Fibroblast of villous mesenchyme (primary cell): Measurements from ENCODE around the gene TANGO2. TPM values are rescaled to one million over a fixed set of nuclear protein-coding genes. Genes with fewer than 3 reads are reported as not detected.

ENCODE experiments used
- DNase-seq: peaks from one replicate; pipeline ENCODE4 v3.0.0-alpha.2; 2010; ENCODE audit warnings: low read depth
- H3K4me3 ChIP-seq: 2 replicates; pipeline ENCODE4 v1.5.1; 2011; ENCODE audit warnings: low read depth, mild to moderate bottlenecking, low read length
- total RNA-seq: library from RNA; depleted of rRNA; stranded (reverse); fragments of >200 nt; gene quantifications from 2 replicates; pipeline ENCODE4 v1.2.3, GENCODE V29; 2012
- TF ChIP-seq, protein P1 (sequence below): IDR thresholded peaks from 2 replicates; pipeline ENCODE4 v1.5.1; 2012; ENCODE audit warnings: low read depth, mild to moderate bottlenecking, low read length; ENCODE audit not compliant: insufficient read depth

Gene TANGO2
- total RNA-seq, 1 donor = 30.2 TPM

DNA sequence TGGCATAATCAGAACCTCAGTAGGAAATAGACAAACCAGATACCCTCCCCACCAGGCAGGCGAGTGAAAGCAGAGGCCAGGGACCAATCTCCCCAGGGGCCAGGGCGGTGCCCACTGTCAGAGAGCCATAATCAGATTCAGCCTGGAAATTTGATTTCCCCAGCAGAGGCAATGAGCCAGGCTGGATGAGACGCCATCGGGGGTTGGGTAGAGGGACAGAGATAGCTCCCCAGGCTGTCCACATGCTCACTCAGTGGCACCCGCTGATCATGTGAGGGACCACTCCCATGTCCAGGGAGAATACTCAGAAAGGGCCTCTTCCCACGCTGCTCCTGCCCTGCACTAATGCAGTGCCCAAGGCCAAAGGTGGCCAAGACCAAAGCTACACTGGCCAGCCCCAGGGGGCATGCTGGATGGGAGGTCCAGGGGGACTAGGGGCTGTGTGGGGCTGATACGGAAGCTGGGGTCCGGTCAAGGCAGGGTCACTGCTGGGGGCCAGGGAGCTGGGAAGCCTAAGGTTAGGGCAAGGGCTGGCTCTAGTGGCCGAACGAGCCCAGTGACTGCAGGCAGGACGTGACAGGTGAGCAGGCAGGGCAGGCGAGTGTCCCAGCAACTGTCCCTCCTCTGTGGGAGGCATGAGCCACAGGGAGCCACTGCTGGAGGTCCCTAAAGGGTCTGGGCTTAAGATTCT lies 24.1 kb upstream of the TANGO2 start:
- no peak for DNase-seq
- TF ChIP-seq, protein P1, sequence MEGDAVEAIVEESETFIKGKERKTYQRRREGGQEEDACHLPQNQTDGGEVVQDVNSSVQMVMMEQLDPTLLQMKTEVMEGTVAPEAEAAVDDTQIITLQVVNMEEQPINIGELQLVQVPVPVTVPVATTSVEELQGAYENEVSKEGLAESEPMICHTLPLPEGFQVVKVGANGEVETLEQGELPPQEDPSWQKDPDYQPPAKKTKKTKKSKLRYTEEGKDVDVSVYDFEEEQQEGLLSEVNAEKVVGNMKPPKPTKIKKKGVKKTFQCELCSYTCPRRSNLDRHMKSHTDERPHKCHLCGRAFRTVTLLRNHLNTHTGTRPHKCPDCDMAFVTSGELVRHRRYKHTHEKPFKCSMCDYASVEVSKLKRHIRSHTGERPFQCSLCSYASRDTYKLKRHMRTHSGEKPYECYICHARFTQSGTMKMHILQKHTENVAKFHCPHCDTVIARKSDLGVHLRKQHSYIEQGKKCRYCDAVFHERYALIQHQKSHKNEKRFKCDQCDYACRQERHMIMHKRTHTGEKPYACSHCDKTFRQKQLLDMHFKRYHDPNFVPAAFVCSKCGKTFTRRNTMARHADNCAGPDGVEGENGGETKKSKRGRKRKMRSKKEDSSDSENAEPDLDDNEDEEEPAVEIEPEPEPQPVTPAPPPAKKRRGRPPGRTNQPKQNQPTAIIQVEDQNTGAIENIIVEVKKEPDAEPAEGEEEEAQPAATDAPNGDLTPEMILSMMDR = no peak
- no peak overlapping the region for H3K4me3 ChIP-seq

DNA sequence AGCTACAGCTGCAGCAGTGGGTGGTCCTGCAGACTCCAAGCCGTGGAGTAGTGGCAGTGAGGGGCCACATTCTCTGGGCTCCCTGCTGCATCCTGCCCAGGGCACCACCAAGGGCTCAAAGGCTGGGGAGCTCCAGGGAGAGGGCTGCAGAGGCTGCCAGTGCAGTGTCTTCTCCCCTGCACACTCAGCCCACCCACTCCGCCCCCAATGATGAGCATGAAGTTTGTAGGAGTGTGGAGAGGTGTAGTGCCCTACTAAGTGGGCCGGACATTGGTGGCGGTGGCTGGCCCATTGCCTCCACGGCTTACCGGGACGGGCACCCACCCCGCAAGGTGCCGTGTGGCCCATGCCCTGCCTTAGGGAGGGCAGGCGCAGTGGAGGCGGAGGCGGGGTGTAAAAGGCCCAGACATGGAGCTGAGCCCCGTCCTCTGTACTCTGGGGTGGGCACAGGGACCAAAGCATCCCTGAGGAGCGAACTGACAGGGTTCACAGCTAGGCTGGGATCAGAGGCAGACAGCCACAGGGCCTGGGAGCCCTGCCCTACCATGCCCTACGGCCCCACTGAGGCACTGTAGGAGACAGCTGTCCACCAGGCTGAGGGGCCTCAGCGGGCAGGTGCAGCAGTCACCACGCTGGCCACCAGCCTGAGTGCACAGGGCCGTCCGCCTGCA lies 23.2 kb upstream of the TANGO2 start:
- no peak overlapping the region for H3K4me3 ChIP-seq
- TF ChIP-seq, protein P1 = no peak
- no peak for DNase-seq

DNA sequence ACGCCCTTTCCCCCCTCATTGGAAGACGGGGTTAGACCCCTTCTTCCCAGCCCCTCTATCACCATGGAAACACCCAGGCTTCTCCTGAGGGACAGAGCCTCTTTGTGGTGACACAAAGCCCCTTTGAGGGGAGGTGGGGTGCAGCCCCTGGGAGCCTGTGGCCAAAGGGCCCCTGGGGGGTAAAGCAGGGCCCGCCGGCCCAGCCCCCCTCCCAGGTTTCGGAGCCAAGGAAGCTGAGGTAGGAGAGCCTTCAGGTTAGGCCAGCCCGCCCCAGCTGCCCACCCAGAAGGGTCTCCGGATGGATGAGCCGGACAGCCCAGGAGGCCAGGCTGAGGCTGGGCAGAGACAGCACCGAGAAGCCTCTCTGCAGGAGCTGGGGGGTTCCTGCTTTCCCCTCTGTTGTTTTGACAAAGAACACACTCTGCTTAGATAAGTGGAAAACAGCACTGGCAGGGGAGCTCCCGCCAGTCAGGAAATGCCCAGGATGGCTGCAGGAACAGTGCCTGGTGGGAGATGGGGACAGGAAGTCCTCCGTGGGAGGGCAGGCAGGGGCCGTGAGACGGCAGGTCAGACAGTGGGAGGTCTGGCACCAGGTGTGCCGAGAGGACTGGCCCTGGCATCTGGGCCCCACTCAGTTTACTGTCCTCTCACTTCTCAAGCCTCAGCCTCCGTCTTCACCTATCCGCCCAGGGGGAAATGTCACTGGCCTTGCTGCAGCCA lies 22.5 kb upstream of the TANGO2 start:
- TF ChIP-seq, protein P1 = no peak
- DNase-seq = no peak
- no peak overlapping the region for H3K4me3 ChIP-seq

DNA sequence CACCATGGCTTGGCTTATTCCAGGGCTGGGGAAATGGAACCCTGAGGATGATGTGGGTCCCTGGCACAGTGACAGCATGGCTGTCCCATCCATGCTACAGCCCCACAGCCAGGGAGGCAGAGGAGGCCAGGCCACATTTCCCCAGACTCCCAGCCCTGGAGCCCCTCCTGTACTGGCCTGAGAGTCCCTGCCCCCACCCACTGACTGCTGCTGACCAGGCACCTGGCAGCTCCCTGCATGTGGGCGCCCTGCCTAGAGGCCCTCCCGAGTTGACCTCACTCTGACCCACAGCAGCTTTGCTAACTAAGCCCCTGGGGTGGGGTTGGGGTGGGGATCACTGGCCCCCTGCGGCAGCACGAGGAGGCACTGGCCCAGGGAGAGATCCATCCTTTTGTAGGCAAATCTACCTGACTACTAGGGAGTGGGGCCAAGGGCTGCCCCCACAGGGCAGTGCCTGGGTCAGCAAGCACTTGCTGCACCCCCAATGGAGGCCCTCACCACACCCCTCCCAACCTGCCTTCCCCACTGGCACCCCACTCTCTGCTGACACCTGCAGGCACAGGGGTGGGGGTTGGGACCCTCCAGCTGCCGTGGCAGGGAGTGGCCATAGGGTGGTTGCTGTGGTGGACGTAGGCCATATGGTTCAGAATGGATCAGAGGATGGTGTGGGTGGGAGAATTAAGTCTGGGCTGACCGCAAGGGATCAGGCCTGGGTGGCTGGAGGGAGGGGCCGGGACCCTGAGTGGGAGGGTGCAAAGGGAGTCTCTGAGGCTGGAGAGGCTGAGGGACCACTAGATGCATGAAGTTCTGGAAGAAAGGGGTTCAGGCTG lies 21.7 kb upstream of the TANGO2 start:
- TF ChIP-seq, protein P1 = no peak
- H3K4me3 ChIP-seq = no peak overlapping the region
- DNase-seq = peak; percentile 33

DNA sequence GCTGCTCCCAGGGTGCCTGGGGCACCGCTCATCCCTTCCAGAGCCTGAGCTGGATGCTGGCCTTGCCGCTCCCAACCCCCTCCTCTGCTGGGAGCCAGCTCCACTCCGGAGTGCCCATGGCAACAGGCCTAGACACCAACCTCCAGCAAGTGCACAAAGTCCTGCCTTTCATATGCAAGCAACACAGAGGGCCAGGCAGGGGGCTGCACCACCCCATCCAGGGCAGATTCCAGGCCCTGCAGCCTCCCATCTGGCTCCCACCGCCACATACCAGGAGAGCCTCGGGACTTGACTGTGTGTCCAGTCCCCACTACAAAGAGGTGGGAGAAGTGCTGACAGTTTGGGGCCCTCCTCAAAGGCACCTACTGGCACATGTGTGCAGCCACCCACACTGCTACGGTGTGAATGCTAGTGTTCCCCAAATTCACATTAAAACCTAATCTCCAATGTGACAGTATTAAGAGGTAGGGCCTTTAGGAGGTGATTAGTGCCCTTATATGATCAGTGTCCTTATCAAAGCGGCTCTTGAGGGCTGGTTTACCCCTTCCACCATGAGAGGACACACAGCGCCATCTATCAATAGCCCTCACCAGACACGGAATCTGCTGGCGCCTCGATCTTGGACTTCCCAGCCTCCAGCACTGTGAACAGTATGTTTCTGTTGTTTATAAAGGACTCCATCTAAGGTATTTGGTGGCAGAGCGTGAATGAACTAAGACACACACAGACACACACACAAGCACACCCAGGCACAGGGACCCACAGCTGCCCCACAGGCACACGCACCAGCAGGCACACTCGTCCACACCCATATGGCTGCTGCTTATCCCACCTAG lies 20.4 kb upstream of the TANGO2 start:
- TF ChIP-seq, protein P1 = no peak
- H3K4me3 ChIP-seq = no peak overlapping the region
- no peak for DNase-seq
